ENCODE results near the gene ELOF1.

DNA sequence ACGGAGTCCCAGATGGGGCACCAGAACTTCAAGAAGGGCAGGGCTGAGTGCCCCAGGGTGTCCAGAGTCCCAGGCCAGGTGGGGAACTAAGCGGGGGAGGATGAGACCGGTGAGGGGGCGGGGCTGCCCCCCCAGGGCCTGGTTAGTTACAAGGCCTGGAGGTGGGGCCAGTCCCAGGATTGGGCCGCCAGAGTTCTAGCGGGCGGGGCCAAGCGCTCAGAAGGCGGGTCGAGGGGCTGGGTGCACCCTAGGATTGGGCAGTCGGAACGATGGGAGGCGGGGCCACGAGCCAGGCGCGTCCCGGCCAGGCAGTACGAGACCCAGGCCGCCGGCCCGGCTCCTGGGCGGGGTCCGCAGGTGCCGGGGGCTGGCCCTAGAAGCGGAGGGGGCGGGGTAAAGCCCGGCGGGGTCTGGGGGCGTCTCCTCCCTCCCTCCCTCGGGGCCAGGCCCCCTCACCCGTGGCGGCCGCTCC, 54.0 kb downstream of the ELOF1 start:
- no peak for TF ChIP-seq GLI2 (tag by site-specific recombination; IDR thresholded peaks at IDR 0.05; ENCODE audit: borderline replicate concordance, low read depth)
- no peak for TF ChIP-seq ZNF169 (tag by site-specific recombination; IDR thresholded peaks at IDR 0.05)
- TF ChIP-seq ZSCAN30 (tag by site-specific recombination; IDR thresholded peaks at IDR 0.05), result no peak
- TF ChIP-seq YY1 (tag by site-specific recombination; IDR thresholded peaks at IDR 0.05), result no peak
- TF ChIP-seq ZNF114 (tag by site-specific recombination; IDR thresholded peaks at IDR 0.05), result no peak
- TF ChIP-seq, protein P1, sequence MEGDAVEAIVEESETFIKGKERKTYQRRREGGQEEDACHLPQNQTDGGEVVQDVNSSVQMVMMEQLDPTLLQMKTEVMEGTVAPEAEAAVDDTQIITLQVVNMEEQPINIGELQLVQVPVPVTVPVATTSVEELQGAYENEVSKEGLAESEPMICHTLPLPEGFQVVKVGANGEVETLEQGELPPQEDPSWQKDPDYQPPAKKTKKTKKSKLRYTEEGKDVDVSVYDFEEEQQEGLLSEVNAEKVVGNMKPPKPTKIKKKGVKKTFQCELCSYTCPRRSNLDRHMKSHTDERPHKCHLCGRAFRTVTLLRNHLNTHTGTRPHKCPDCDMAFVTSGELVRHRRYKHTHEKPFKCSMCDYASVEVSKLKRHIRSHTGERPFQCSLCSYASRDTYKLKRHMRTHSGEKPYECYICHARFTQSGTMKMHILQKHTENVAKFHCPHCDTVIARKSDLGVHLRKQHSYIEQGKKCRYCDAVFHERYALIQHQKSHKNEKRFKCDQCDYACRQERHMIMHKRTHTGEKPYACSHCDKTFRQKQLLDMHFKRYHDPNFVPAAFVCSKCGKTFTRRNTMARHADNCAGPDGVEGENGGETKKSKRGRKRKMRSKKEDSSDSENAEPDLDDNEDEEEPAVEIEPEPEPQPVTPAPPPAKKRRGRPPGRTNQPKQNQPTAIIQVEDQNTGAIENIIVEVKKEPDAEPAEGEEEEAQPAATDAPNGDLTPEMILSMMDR (tag by site-specific recombination; IDR thresholded peaks at IDR 0.05), result no peak
- no peak for TF ChIP-seq MEIS1 (CRISPR knock-in tag; IDR thresholded peaks at IDR 0.05; ENCODE audit: borderline replicate concordance)
- TF ChIP-seq, protein P2, sequence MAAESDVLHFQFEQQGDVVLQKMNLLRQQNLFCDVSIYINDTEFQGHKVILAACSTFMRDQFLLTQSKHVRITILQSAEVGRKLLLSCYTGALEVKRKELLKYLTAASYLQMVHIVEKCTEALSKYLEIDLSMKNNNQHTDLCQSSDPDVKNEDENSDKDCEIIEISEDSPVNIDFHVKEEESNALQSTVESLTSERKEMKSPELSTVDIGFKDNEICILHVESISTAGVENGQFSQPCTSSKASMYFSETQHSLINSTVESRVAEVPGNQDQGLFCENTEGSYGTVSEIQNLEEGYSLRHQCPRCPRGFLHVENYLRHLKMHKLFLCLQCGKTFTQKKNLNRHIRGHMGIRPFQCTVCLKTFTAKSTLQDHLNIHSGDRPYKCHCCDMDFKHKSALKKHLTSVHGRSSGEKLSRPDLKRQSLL (tag by site-specific recombination; IDR thresholded peaks at IDR 0.05), result no peak
- TF ChIP-seq, protein P3, sequence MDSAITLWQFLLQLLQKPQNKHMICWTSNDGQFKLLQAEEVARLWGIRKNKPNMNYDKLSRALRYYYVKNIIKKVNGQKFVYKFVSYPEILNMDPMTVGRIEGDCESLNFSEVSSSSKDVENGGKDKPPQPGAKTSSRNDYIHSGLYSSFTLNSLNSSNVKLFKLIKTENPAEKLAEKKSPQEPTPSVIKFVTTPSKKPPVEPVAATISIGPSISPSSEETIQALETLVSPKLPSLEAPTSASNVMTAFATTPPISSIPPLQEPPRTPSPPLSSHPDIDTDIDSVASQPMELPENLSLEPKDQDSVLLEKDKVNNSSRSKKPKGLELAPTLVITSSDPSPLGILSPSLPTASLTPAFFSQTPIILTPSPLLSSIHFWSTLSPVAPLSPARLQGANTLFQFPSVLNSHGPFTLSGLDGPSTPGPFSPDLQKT (IDR thresholded peaks at IDR 0.05; ENCODE audit: borderline replicate concordance, low read depth, low read length), result no peak
- TF ChIP-seq ZNF341 (tag by site-specific recombination; IDR thresholded peaks at IDR 0.05; ENCODE audit: low read depth), result no peak
- TF ChIP-seq, protein P4, sequence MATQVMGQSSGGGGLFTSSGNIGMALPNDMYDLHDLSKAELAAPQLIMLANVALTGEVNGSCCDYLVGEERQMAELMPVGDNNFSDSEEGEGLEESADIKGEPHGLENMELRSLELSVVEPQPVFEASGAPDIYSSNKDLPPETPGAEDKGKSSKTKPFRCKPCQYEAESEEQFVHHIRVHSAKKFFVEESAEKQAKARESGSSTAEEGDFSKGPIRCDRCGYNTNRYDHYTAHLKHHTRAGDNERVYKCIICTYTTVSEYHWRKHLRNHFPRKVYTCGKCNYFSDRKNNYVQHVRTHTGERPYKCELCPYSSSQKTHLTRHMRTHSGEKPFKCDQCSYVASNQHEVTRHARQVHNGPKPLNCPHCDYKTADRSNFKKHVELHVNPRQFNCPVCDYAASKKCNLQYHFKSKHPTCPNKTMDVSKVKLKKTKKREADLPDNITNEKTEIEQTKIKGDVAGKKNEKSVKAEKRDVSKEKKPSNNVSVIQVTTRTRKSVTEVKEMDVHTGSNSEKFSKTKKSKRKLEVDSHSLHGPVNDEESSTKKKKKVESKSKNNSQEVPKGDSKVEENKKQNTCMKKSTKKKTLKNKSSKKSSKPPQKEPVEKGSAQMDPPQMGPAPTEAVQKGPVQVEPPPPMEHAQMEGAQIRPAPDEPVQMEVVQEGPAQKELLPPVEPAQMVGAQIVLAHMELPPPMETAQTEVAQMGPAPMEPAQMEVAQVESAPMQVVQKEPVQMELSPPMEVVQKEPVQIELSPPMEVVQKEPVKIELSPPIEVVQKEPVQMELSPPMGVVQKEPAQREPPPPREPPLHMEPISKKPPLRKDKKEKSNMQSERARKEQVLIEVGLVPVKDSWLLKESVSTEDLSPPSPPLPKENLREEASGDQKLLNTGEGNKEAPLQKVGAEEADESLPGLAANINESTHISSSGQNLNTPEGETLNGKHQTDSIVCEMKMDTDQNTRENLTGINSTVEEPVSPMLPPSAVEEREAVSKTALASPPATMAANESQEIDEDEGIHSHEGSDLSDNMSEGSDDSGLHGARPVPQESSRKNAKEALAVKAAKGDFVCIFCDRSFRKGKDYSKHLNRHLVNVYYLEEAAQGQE (tag by site-specific recombination; IDR thresholded peaks at IDR 0.05), result no peak
- TF ChIP-seq SP2 (tag by site-specific recombination; IDR thresholded peaks at IDR 0.05), result peak; percentile 98
- TF ChIP-seq ZNF529 (tag by site-specific recombination; IDR thresholded peaks at IDR 0.05; ENCODE audit: insufficient replicate concordance), result no peak
- TF ChIP-seq, protein P5, sequence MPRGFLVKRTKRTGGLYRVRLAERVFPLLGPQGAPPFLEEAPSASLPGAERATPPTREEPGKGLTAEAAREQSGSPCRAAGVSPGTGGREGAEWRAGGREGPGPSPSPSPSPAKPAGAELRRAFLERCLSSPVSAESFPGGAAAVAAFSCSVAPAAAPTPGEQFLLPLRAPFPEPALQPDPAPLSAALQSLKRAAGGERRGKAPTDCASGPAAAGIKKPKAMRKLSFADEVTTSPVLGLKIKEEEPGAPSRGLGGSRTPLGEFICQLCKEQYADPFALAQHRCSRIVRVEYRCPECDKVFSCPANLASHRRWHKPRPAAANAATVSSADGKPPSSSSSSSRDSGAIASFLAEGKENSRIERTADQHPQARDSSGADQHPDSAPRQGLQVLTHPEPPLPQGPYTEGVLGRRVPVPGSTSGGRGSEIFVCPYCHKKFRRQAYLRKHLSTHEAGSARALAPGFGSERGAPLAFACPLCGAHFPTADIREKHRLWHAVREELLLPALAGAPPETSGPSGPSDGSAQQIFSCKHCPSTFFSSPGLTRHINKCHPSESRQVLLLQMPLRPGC (tag by site-specific recombination; IDR thresholded peaks at IDR 0.05), result no peak
